HFFc6 (cell line): Measurements from ENCODE around the gene MAP1LC3B2. TPM values are rescaled to one million over a fixed set of nuclear protein-coding genes. Genes with fewer than 3 reads are reported as not detected.

Experiments used
- DNase-seq: peaks from one replicate; pipeline ENCODE4 v3.0.0-alpha.2; 2018
- H3K27ac Mint-ChIP-seq: 2 replicates; pipeline ENCODE4 v1.8.0; 2020; ENCODE audit warnings: mild to moderate bottlenecking, mixed read lengths
- H3K27me3 Mint-ChIP-seq: 2 replicates; pipeline ENCODE4 v1.8.0; 2021; ENCODE audit warnings: mild to moderate bottlenecking, moderate library complexity, mixed read lengths; ENCODE audit not compliant: insufficient read depth
- H3K36me3 Mint-ChIP-seq: 2 replicates; pipeline ENCODE4 v1.8.0; 2021; ENCODE audit warnings: low read depth, mixed read lengths
- H3K4me1 Mint-ChIP-seq: 2 replicates; pipeline ENCODE4 v1.8.0; 2020; ENCODE audit warnings: low read depth, mixed read lengths
- H3K4me3 Mint-ChIP-seq: 2 replicates; pipeline ENCODE4 v1.8.0; 2020; ENCODE audit warnings: mild to moderate bottlenecking, moderate library complexity, mixed read lengths
- H3K9me3 Mint-ChIP-seq: 2 replicates; pipeline ENCODE4 v1.8.0; 2020; ENCODE audit warnings: mild to moderate bottlenecking, mixed read lengths
- total RNA-seq, 6 experiments: library from RNA; stranded (reverse); fragmentation: NEBNext Ultra II Directional; extraction: Animal tissue kit (Norgen Biotek cat#: 25700); gene quantifications; 2 replicates in 1 of 6; 3 replicates in 5 of 6; pipeline ENCODE4 v1.2.3, GENCODE V29; 2021
- TF ChIP-seq, protein P1 (sequence below): fragments of 200-600 bp; sonication (generic); IDR thresholded peaks from 2 replicates; pipeline ENCODE4 v1.5.0; 2021; ENCODE audit warnings: antibody characterized with exemption, mild to moderate bottlenecking

MAP1LC3B2 gene
- total RNA-seq, 6 experiments from 2014 or later: 1.7 to 3.7 (median 2.9) TPM

DNA sequence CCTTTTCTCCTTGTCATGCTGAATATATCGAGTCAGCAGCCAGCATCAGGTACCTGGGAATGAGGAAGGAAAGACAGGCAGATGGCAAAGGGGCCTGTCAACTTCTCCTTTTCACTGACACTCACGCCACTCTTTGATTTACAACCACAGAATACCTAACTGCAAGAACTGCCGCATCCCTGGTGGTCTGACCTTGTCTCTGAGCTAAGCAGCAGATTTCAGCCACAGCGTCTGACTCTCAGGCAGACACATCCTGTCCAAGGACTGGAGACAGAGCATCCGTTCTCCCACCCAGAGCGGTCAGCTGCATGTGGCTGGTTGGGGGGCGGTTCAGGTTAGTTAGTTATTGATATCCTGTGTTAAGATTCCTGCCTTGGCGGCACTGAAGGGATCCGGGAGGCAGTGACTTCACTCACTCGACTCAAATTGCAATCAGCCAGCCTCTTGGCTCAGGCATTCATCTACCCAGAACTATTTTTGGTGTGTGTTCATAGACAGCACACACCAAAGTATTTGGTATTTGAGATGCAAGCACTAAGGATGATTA is 11.2 kb upstream of the MAP1LC3B2 start:
- TF ChIP-seq, protein P1, sequence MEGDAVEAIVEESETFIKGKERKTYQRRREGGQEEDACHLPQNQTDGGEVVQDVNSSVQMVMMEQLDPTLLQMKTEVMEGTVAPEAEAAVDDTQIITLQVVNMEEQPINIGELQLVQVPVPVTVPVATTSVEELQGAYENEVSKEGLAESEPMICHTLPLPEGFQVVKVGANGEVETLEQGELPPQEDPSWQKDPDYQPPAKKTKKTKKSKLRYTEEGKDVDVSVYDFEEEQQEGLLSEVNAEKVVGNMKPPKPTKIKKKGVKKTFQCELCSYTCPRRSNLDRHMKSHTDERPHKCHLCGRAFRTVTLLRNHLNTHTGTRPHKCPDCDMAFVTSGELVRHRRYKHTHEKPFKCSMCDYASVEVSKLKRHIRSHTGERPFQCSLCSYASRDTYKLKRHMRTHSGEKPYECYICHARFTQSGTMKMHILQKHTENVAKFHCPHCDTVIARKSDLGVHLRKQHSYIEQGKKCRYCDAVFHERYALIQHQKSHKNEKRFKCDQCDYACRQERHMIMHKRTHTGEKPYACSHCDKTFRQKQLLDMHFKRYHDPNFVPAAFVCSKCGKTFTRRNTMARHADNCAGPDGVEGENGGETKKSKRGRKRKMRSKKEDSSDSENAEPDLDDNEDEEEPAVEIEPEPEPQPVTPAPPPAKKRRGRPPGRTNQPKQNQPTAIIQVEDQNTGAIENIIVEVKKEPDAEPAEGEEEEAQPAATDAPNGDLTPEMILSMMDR: no peak
- peaks cover 11% of the 10 kb centered on the region for H3K4me1 Mint-ChIP-seq
- H3K27ac Mint-ChIP-seq: no peak overlapping the region
- no peaks in the 10 kb centered on the region for H3K9me3 Mint-ChIP-seq
- no peak for DNase-seq
- no peaks in the 10 kb centered on the region for H3K36me3 Mint-ChIP-seq
- H3K4me3 Mint-ChIP-seq: no peak overlapping the region
- H3K27me3 Mint-ChIP-seq: 0 out of 2 replicates have a peak, but pooled peaks cover 2% of the 10 kb centered on the region

DNA sequence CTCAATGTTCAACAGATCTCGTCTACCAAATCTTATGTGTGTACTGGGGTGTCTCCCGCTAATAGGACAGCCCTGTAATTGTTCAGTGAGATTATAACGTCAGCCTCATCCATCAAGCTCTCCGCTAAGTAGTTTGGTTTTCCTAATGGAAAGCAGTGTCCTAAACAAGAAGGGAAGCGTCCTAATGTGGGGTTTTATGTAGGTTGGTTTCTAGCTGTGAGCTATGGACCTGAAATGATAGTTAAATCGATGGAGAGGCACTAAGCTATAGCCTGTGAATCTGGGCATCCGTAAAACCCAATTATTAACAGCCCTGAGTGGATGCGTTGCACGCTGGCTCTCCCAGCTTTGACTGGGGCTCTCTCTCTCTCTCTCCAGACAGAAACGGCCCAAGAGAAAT is 9.2 kb upstream of the MAP1LC3B2 start:
- H3K27ac Mint-ChIP-seq: no peak overlapping the region

DNA sequence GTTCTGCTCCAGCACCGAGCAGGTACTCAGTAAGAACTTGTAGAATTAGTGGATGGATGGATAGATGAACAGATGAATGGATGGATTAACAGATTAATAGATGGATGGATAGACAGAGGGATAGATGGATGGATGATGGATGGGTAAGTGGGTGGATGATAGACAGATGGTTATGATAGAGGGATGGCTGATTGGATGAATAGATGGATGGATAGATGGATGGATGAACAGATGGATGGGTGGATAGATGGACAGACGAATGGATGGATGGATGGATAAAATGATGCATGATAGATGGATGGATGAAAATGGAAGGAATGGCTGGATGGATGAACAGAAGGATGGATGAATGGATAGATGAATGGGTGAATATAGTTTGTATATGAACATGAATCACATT is 8.0 kb upstream of the MAP1LC3B2 start:
- H3K27ac Mint-ChIP-seq: no peak overlapping the region
- H3K27me3 Mint-ChIP-seq: peaks cover 2% of the 10 kb centered on the region; the same call in 1 of the 2 replicates
- no peak for DNase-seq
- H3K4me3 Mint-ChIP-seq: no peak overlapping the region
- no peaks in the 10 kb centered on the region for H3K9me3 Mint-ChIP-seq
- no peaks in the 10 kb centered on the region for H3K36me3 Mint-ChIP-seq
- TF ChIP-seq, protein P1: no peak
- H3K4me1 Mint-ChIP-seq: peaks cover 11% of the 10 kb centered on the region

More for the DNA sequence above, 9.2 kb upstream of the MAP1LC3B2 start:
- DNase-seq: no peak
- Mint-ChIP-seq H3K4me1 (peaks cover 11% of the 10 kb centered on the region), H3K4me3 (no peak overlapping the region), H3K27me3 (peaks cover 4% of the 10 kb centered on the region; the same call in 1 of the 2 replicates), H3K36me3 (no peaks in the 10 kb centered on the region), H3K9me3 (no peaks in the 10 kb centered on the region)
- TF ChIP-seq, protein P1: no peak

DNA sequence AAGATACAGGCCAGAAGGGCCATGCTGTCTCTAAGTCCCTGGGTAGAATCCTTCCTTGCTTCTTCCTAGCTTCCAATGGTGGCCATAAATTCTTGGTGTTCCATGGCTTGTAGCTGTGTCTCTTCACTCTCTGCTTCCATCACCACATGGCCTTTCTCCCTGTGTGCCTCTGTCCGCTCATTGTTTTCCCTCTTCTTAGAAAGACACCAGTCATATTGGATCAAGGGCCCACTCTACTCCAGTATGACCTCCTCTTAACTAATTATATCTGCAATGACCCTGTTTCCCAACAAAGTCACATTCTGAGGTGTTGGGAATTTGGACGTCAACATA is 7.6 kb upstream of the MAP1LC3B2 start:
- Mint-ChIP-seq H3K36me3 (no peaks in the 10 kb centered on the region), H3K27ac (no peak overlapping the region), H3K4me3 (no peak overlapping the region), H3K9me3 (no peaks in the 10 kb centered on the region), H3K4me1 (peaks cover 11% of the 10 kb centered on the region), H3K27me3 (peaks cover 2% of the 10 kb centered on the region; the same call in 1 of the 2 replicates)
- TF ChIP-seq, protein P1: no peak
- DNase-seq: no peak

DNA sequence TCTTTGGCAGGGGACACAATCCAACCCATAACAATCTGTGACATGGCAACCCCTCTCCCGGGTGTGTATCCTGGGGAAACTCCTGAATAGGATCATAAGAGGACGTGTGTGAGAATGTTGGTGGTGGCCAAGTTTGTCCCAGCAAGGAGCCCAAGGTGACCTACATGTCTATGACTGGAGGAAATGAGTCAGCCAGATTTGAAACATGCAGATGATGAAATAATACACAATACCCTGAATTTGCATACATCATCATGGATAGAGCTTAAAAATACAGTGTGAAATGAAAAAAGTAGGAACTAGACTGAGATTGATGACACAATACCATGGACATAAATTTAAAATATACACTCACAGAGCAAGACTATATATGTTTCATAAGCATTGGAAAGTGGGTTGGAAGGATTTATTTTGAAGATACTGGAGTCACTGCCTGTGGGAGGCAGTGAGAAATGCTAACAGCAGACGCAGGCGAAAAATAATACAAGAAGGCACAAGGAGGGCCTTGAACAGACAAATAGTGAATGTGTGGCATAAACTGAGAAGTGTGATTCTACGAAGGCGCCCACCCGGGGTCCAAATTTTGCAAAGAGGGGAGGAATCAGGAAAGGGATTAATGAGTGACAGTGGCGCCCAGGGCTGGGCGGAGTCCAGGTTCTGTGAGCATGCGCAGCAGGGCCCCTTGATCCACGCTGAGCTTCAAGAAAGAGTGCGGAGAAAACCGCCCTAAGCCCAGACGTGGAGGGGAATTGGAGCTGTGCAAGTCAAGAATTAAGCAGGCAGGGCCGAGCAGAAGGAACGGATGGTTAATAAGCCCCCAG is 7.0 kb upstream of the MAP1LC3B2 start:
- Mint-ChIP-seq H3K36me3 (no peaks in the 10 kb centered on the region), H3K27me3 (peaks cover 2% of the 10 kb centered on the region; the same call in 1 of the 2 replicates), H3K27ac (no peak overlapping the region), H3K9me3 (no peaks in the 10 kb centered on the region), H3K4me1 (peaks cover 16% of the 10 kb centered on the region), H3K4me3 (no peak overlapping the region)
- TF ChIP-seq, protein P1: no peak
- DNase-seq: peak; percentile 33
